Measurements from ENCODE around the gene POLR3F.
"Not testable (repeated sequence)": the region's sequence is repeated elsewhere in the genome, so short reads cannot be mapped to it uniquely, and the experiment has no call there.

POLR3F gene

GRCh38 chr20:18497603-18498002, 30.4 kb downstream of the POLR3F start:
- in situ Hi-C loops (cut with MboI; ENCODE audit: low sequenced_read_pairs, unreplicated experiment) = no loop called here
- DNase-seq (ENCODE audit: low spot score) = no peak
- TF ChIP-seq CTCF (IDR thresholded peaks at IDR 0.05; ENCODE audit: borderline replicate concordance, control extremely low read depth, extremely low read depth, insufficient read depth, missing control alignments) = no peak

GRCh38 chr20:18501672-18502071, 34.5 kb downstream of the POLR3F start:
- DNase-seq (ENCODE audit: low spot score); in situ Hi-C loops (cut with MboI; ENCODE audit: low sequenced_read_pairs, unreplicated experiment): not testable (repeated sequence)

- TF ChIP-seq CTCF (IDR thresholded peaks at IDR 0.05; ENCODE audit: borderline replicate concordance, control extremely low read depth, extremely low read depth, insufficient read depth, missing control alignments) = no peak
- no peak for DNase-seq (ENCODE audit: low spot score)
- in situ Hi-C loops (cut with MboI; ENCODE audit: low sequenced_read_pairs, unreplicated experiment) = no loop called here
These were observed 37.4 kb downstream of the POLR3F start for GRCh38 chr20:18504479-18505060.

GRCh38 chr20:18506744-18507143, 39.6 kb downstream of the POLR3F start:
- in situ Hi-C loops (cut with MboI; ENCODE audit: low sequenced_read_pairs, unreplicated experiment) = no loop called here
- no peak for TF ChIP-seq CTCF (IDR thresholded peaks at IDR 0.05; ENCODE audit: borderline replicate concordance, control extremely low read depth, extremely low read depth, insufficient read depth, missing control alignments)
- no peak for DNase-seq (ENCODE audit: low spot score)

GRCh38 chr20:18507218-18508191, 40.3 kb downstream of the POLR3F start, which contains the start of gene SEC23B:
SEC23B (plus strand) TSS chr20:18507940; CDS start chr20:18510836, 2,896 bp downstream.
- DNase-seq (ENCODE audit: low spot score) = peak; percentile 95
- in situ Hi-C loops (cut with MboI; ENCODE audit: low sequenced_read_pairs, unreplicated experiment) = no loop called here
- no peak for TF ChIP-seq CTCF (IDR thresholded peaks at IDR 0.05; ENCODE audit: borderline replicate concordance, control extremely low read depth, extremely low read depth, insufficient read depth, missing control alignments)

GRCh38 chr20:18511571-18511970, 44.4 kb downstream of the POLR3F start:
- no peak for TF ChIP-seq CTCF (IDR thresholded peaks at IDR 0.05; ENCODE audit: borderline replicate concordance, control extremely low read depth, extremely low read depth, insufficient read depth, missing control alignments)
- in situ Hi-C loops (cut with MboI; ENCODE audit: low sequenced_read_pairs, unreplicated experiment) = no loop called here
- no peak for DNase-seq (ENCODE audit: low spot score)

- no peak for DNase-seq (ENCODE audit: low spot score)
- in situ Hi-C loops (cut with MboI; ENCODE audit: low sequenced_read_pairs, unreplicated experiment) = no loop called here
- no peak for TF ChIP-seq CTCF (IDR thresholded peaks at IDR 0.05; ENCODE audit: borderline replicate concordance, control extremely low read depth, extremely low read depth, insufficient read depth, missing control alignments)
These were observed 46.0 kb downstream of the POLR3F start for GRCh38 chr20:18513208-18513607.

Measured in GM13976 (cell line).